HepG2 (cell line): ENCODE measurements around the gene PSAP. TPM values are rescaled to one million over a fixed set of nuclear protein-coding genes. Genes with fewer than 3 reads are reported as not detected.

Experiments
- ATAC-seq: fragments of 200-7000 bp; cut with Tn5 transposase; 3 replicates; pipeline ENCODE4 v1.9.1; 2020; ENCODE audit warnings: mild to moderate bottlenecking, moderate library complexity
- BruUV-seq: library from RNA; stranded (reverse); fragments of 400-500 nt; replicated peaks from 2 replicates; lab custom pipeline; 2021; lab: Mats Ljungman, UMichigan
- CTCF ChIA-PET: fragments of 300-600 bp; formaldehyde crosslinking; extraction: SDS; loops from one replicate; lab custom pipeline; 2021; ENCODE audit warnings: low total read pairs, inconsistent platforms, low intra/inter-chr PET ratio; lab: Yijun Ruan, JAX
- POLR2A ChIA-PET: fragments of 350-600 bp; sonication (Branson Sonifier 250); formaldehyde crosslinking; loops from one replicate; lab custom pipeline; 2020; ENCODE audit warnings: antibody characterized with exemption, inconsistent platforms; lab: Yijun Ruan, JAX
- DNase-seq: peaks from one replicate; pipeline ENCODE4 v3.0.0-alpha.2; 2015; ENCODE audit warnings: low spot score
- FAIRE-seq: peaks from 3 replicates; lab custom pipeline; 2011; peaks lifted over from hg19 to GRCh38; lab: Jason Lieb, UNC
- H2AFZ ChIP-seq: one replicate; pipeline ENCODE4 v1.6.1; 2011; ENCODE audit warnings: low read length, inconsistent platforms
- H3K27ac ChIP-seq: fragments of 300-600 bp; 3 replicates; pipeline ENCODE4 v1.8.0; 2011; ENCODE audit warnings: mixed run types, mild to moderate bottlenecking, mixed read lengths, low read length, inconsistent platforms; ENCODE audit not compliant: insufficient read depth; ENCODE audit errors: extremely low read length
- H3K27me3 ChIP-seq, 2 experiments: fragments of 200-600 bp in 1 of 2; 2 replicates in 1 of 2; 3 replicates in 1 of 2; pipeline versions ENCODE4 v1.6.0 to v1.8.0; 2011; ENCODE audit warnings: low read length in 2 of 2, mild to moderate bottlenecking in 2 of 2, moderate library complexity in 2 of 2, inconsistent platforms in 1 of 2; ENCODE audit not compliant: insufficient read depth in 2 of 2, control insufficient read depth in 1 of 2
- H3K36me3 ChIP-seq, 2 experiments: fragments of 200-600 bp in 1 of 2; replicated peaks in 1 of 2; 2 replicates in 1 of 2; 3 replicates in 1 of 2; pipeline versions ENCODE4 v1.5.1 to v1.8.0; 2011; ENCODE audit warnings: low read length in 2 of 2, inconsistent platforms in 1 of 2; ENCODE audit not compliant: insufficient read depth in 2 of 2, control insufficient read depth in 1 of 2
- H3K4me1 ChIP-seq: 2 replicates; pipeline ENCODE4 v1.5.1; 2012; ENCODE audit warnings: low read length, inconsistent platforms; ENCODE audit not compliant: insufficient read depth
- H3K4me2 ChIP-seq: 2 replicates; pipeline ENCODE4 v1.6.0; 2011; ENCODE audit warnings: low read depth, low read length, inconsistent platforms
- H3K4me3 ChIP-seq, 3 experiments: fragments of 200-600 bp in 1 of 3; sonication (generic), shearing (Covaris generic) in 1 of 3; replicated peaks in 1 of 3; 2 replicates each; pipeline ENCODE4 v1.5.1; 2011 to 2016; ENCODE audit warnings: low read length in 3 of 3, inconsistent platforms in 2 of 3, low read depth in 2 of 3, mild to moderate bottlenecking in 2 of 3, control low read depth in 1 of 3, mixed read lengths in 1 of 3; ENCODE audit not compliant: insufficient read depth in 1 of 3
- H3K79me2 ChIP-seq: one replicate; pipeline ENCODE4 v1.6.1; 2011; ENCODE audit warnings: low read length, inconsistent platforms; ENCODE audit not compliant: insufficient read depth
- H3K9ac ChIP-seq: 2 replicates; pipeline ENCODE4 v1.6.0; 2011; ENCODE audit warnings: mild to moderate bottlenecking, low read depth, low read length, inconsistent platforms; ENCODE audit not compliant: insufficient read depth
- H3K9me3 ChIP-seq: 2 replicates; pipeline ENCODE4 v1.5.1; 2012; ENCODE audit warnings: mild to moderate bottlenecking, low read length
- H4K20me1 ChIP-seq: 2 replicates; pipeline ENCODE4 v1.6.0; 2011; ENCODE audit warnings: inconsistent platforms, mild to moderate bottlenecking, low read length, moderate library complexity; ENCODE audit not compliant: insufficient read depth
- CREBL2 ChIP-seq: sonication (generic); formaldehyde crosslinking; IDR thresholded peaks from 2 replicates; pipeline ENCODE4 v1.8.1; 2023; ENCODE audit warnings: missing genetic modification reagents, mild to moderate bottlenecking, borderline replicate concordance
- HOXA5 ChIP-seq: sonication (generic); formaldehyde crosslinking; IDR thresholded peaks from 2 replicates; pipeline ENCODE4 v1.4.0; 2020; ENCODE audit warnings: missing genetic modification reagents
- NR2F1 ChIP-seq, 2 experiments: fragments of 450-650 bp in 1 of 2; formaldehyde crosslinking in 1 of 2; IDR thresholded peaks; 2 replicates each; pipeline versions ENCODE4 v1.5.0 to v1.6.1; 2016 to 2020; ENCODE audit warnings: mild to moderate bottlenecking in 1 of 2, missing compliant biosample characterization in 1 of 2, missing genetic modification reagents in 1 of 2, moderate library complexity in 1 of 2
- TSC22D2 ChIP-seq: sonication (generic); formaldehyde crosslinking; IDR thresholded peaks from 2 replicates; pipeline ENCODE4 v1.5.1; 2020; ENCODE audit warnings: missing genetic modification reagents, mild to moderate bottlenecking, borderline replicate concordance
- ZBTB21 ChIP-seq: sonication (generic); formaldehyde crosslinking; IDR thresholded peaks from 2 replicates; pipeline ENCODE4 v1.4.0; 2020; ENCODE audit warnings: missing genetic modification reagents
- ZNF234 ChIP-seq: sonication (generic); formaldehyde crosslinking; conservative IDR thresholded peaks from 2 replicates; pipeline ENCODE4 v1.5.1; 2020; ENCODE audit warnings: mild to moderate bottlenecking, missing genetic modification reagents
- ZNF773 ChIP-seq: sonication (generic); formaldehyde crosslinking; IDR thresholded peaks from 2 replicates; pipeline ENCODE4 v1.4.0; 2020; ENCODE audit warnings: missing genetic modification reagents, borderline replicate concordance
- ZNF878 ChIP-seq: sonication (generic); formaldehyde crosslinking; IDR thresholded peaks from 2 replicates; pipeline ENCODE4 v1.8.1; 2023; ENCODE audit warnings: mild to moderate bottlenecking, missing genetic modification reagents, moderate library complexity
- WGBS: methylation state at CpG from one replicate; pipeline ENCODE4 v1.1.6; 2017; ENCODE audit warnings: low lambda C conversion rate; 5-methylcytosine and 5-hydroxymethylcytosine counted together
- in situ Hi-C: cut with HindIII; loops from 2 replicates; pipeline ENCODE4 v1.10.0; 2017; ENCODE audit warnings: low pct_unique_long_range_greater_than_20kb; ENCODE audit not compliant: extremely low pct_ligation_motif_present
- intact Hi-C: fragments of 100-400 bp; cut with micrococcal nuclease; formaldehyde crosslinking; loops from one replicate; pipeline ENCODE4 v1.10.0; 2022; ENCODE audit not compliant: unreplicated experiment
- polyA plus RNA-seq, 8 experiments: library from polyadenylated mRNA; depleted of rRNA in 3 of 8; stranded (reverse) in 7 of 8; unstranded in 1 of 8; fragments of >200 nt; fragmentation: Illumina TruSeq in 4 of 8; extraction: Trizol in 4 of 8; gene quantifications; 2 replicates each; pipeline versions ENCODE4 v1.2.1 to v1.2.3, GENCODE V29; 2011 to 2016; ENCODE audit warnings: low read depth in 4 of 8, missing spikeins in 1 of 8, mixed read lengths in 1 of 8; ENCODE audit not compliant: insufficient read depth in 1 of 8
- total RNA-seq, 5 experiments: library from RNA; depleted of rRNA; stranded (reverse); fragments of >200 nt; fragmentation: Illumina TruSeq; extraction: Trizol; gene quantifications; 2 replicates each; pipeline ENCODE4 v1.2.3, GENCODE V29; 2016; ENCODE audit warnings: low read depth in 1 of 5

PSAP gene
- total and polyA plus RNA-seq, 2 of the 13 experiments (the other 11 are each of a cell fraction or from before 2014, with no cell fraction given) = 323 to 643 TPM

DNA sequence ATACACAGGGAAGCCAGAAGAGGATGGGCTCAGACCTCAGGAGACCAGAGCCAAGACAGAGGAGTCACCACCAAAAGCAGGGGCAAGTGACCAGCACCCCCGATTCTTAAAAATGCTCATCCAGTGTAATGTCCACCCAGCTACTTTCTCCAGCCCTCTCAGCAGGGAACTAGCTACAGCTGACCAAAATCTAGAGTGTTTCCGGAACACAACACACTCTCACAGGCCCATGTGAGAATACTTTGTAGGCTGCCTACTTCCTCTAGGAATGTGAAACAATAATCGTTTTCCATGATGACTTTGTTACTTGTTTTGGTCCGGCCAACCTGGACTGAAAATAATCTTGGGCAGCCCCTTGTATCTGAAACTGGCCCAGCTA, 14.5 kb downstream of the PSAP start:
- TF ChIP-seq NR2F1 (CRISPR knock-in tag; IDR thresholded peaks at IDR 0.05) = no peak
- TF ChIP-seq TSC22D2 = no peak
- TF ChIP-seq HOXA5 = 0 out of 2 replicates have a peak, but pooled peaks have one; percentile 6
- no peak for TF ChIP-seq ZBTB21 (CRISPR knock-in tag)
- TF ChIP-seq ZNF234 (CRISPR knock-in tag) = no peak
- no peak for TF ChIP-seq ZNF773 (CRISPR knock-in tag)
- no peak for TF ChIP-seq ZNF878 (CRISPR knock-in tag)
- no peak for TF ChIP-seq CREBL2 (CRISPR knock-in tag)
- 88% methylated on average over 4 of the region's 4 CpGs for WGBS
- peak overlapping the region; percentile 48 for H3K4me2 ChIP-seq
- in situ Hi-C loops (no loop called here), intact Hi-C loops (loop anchor here (10.0 kb wide), 1 partner anchor 208 kb away; no protein-coding TSS in a partner anchor)
- H3K4me3 ChIP-seq = no peak overlapping the region
- H3K9me3 ChIP-seq = no peaks in the 10 kb centered on the region
- peak overlapping the region; percentile 34 for H3K27ac ChIP-seq
- peaks cover 17 to 38% of the 10 kb centered on the region in 2 experiments for H3K36me3 ChIP-seq
- FAIRE-seq = no peak
- H4K20me1 ChIP-seq = peaks cover 73% of the 10 kb centered on the region
- no peaks in the 10 kb centered on the region for H3K27me3 ChIP-seq
- ATAC-seq = no peak
- CTCF ChIA-PET = interaction anchor here (4.0 kb wide), 1 partner anchor 60 kb away, joined by 35 read pairs; no protein-coding TSS in a partner anchor
- POLR2A ChIA-PET = interaction anchor here (1.0 to 2.9 kb wide), 3 partner anchors 13 to 25 kb away, joined by 3 to 23 read pairs (median 3); partner anchors contain the start of gene PSAP
- H3K9ac ChIP-seq = no peak overlapping the region
- H2AFZ ChIP-seq = no peak overlapping the region
- H3K4me1 ChIP-seq = peaks cover 36% of the 10 kb centered on the region
- peaks cover 87% of the 10 kb centered on the region for H3K79me2 ChIP-seq
- DNase-seq = no peak
- BruUV-seq = no TSS peak
